ENCODE data around the gene IL4R.

The IL4R gene

DNA sequence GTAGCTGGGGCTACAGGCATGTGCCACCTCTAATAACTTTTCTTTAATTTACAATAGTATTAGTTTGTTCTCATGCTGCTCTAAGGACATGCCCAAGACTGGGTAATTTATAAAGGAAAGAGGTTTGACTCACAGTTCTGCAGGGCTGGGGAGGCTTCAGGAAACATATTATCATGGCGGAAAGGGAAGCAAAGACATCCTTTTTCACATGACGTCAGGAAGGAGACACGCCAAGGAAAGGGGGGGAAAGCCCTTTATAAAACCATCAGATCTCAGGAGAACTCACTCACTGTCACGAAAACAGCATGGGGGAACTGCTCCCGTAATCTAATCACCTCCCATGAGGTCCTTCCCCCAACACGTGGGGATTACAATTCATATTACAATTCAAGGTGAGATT is 18.3 kb downstream of the IL4R start:
- Histone ChIP-seq H3K4me3 (ENCODE audit: low read depth, low read length) (no peak overlapping the region), H3K27me3 (ENCODE audit: control insufficient read depth, insufficient read depth, low read length) (no peaks in the 10 kb centered on the region), H3K4me1 (ENCODE audit: control insufficient read depth, insufficient read depth, low read length) (peaks cover 10% of the 10 kb centered on the region), H3K36me3 (ENCODE audit: control insufficient read depth, insufficient read depth, low read length) (peaks cover 5% of the 10 kb centered on the region; the same call in 1 of the 2 replicates), H3K27ac (ENCODE audit: low read depth, low read length) (no peak overlapping the region), H3K9ac (ENCODE audit: low read depth, low read length) (no peak overlapping the region), H3K9me3 (ENCODE audit: control insufficient read depth, insufficient read depth, low read length) (no peaks in the 10 kb centered on the region)

DNA sequence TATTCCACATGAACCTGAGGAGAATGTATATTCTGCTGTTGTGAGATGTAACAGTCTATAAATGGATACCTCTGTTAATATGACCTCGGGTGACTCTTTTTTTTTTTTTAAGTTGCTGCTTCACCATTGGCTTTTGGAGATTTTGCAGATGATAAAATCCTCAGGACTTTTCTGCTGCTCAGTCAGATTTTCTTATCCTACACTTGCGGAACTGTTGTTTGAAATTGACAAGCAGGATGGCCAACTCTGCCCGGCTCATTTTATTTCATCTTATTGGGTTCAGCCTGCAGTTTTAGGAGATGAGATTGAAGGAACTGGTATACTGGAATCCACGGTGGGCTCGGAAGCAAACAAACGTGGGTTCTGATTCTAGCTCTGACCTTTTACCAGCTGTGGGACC is 19.3 kb downstream of the IL4R start:
- H3K9me3 ChIP-seq (ENCODE audit: control insufficient read depth, insufficient read depth, low read length), result no peaks in the 10 kb centered on the region
- H3K4me1 ChIP-seq (ENCODE audit: control insufficient read depth, insufficient read depth, low read length), result peaks cover 5% of the 10 kb centered on the region; the same call in 1 of the 2 replicates
- no peak overlapping the region for H3K9ac ChIP-seq (ENCODE audit: low read depth, low read length)
- no peaks in the 10 kb centered on the region for H3K27me3 ChIP-seq (ENCODE audit: control insufficient read depth, insufficient read depth, low read length)
- no peak overlapping the region for H3K27ac ChIP-seq (ENCODE audit: low read depth, low read length)
- no peak overlapping the region for H3K4me3 ChIP-seq (ENCODE audit: low read depth, low read length)
- H3K36me3 ChIP-seq (ENCODE audit: control insufficient read depth, insufficient read depth, low read length), result peaks cover 5% of the 10 kb centered on the region; the same call in 1 of the 2 replicates

DNA sequence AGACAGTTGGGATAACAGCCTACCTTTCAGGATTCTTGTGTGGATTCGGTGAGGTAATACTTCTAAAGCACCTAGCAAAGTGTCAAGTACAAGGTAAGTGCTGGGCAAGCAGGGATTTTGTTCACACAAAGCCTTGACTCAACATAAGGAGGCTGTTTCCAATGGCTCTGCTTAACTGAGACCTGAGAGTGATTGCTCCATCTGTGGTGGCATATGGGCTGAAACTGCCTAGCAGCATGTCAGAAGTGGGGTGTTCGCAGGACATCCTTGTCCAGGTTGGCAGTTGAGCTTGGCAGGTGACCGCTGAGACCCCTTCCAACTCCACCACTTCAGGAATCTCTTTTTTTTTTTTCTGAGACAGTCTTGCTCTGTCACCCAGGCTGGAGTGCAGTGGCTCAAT is 19.8 kb downstream of the IL4R start:
- no peak overlapping the region for H3K27ac ChIP-seq (ENCODE audit: low read depth, low read length)
- peaks cover 5% of the 10 kb centered on the region; the same call in 1 of the 2 replicates for H3K36me3 ChIP-seq (ENCODE audit: control insufficient read depth, insufficient read depth, low read length)
- no peaks in the 10 kb centered on the region for H3K9me3 ChIP-seq (ENCODE audit: control insufficient read depth, insufficient read depth, low read length)
- no peaks in the 10 kb centered on the region for H3K27me3 ChIP-seq (ENCODE audit: control insufficient read depth, insufficient read depth, low read length)
- H3K9ac ChIP-seq (ENCODE audit: low read depth, low read length), result no peak overlapping the region
- H3K4me1 ChIP-seq (ENCODE audit: control insufficient read depth, insufficient read depth, low read length), result peaks cover 5% of the 10 kb centered on the region; the same call in 1 of the 2 replicates
- H3K4me3 ChIP-seq (ENCODE audit: low read depth, low read length), result no peak overlapping the region

DNA sequence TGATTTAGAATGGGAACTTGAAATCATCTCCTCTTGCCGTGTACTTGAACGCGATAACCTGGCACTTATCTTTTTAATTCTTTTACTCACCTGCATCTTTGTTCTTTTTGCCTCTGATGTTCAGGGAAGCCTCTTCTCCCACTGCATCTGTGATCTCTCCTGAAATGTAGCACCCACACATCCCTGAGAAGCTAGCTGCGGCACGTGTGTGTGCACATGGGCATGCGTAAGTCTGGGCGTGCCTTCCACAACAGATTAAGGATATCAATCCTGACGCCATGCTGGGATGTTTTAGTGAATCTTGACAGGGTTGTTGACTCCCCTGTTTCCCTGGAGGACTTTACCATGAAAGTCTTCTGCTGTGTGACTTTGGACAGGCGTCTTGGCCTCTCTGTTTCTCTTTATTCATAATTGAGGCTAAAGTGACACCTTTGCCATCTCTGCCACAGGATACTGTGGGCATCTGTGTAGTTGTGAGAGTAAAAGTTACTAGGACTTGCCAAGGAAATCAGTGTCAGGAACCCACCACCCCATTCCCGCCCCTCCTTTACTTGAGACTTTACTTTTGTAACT is 20.5 kb downstream of the IL4R start:
- Histone ChIP-seq H3K27me3 (ENCODE audit: control insufficient read depth, insufficient read depth, low read length) (no peaks in the 10 kb centered on the region), H3K9me3 (ENCODE audit: control insufficient read depth, insufficient read depth, low read length) (no peaks in the 10 kb centered on the region), H3K9ac (ENCODE audit: low read depth, low read length) (no peak overlapping the region), H3K36me3 (ENCODE audit: control insufficient read depth, insufficient read depth, low read length) (peaks cover 5% of the 10 kb centered on the region; the same call in 1 of the 2 replicates), H3K4me3 (ENCODE audit: low read depth, low read length) (no peak overlapping the region), H3K4me1 (ENCODE audit: control insufficient read depth, insufficient read depth, low read length) (peaks cover 5% of the 10 kb centered on the region; the same call in 1 of the 2 replicates), H3K27ac (ENCODE audit: low read depth, low read length) (no peak overlapping the region)

DNA sequence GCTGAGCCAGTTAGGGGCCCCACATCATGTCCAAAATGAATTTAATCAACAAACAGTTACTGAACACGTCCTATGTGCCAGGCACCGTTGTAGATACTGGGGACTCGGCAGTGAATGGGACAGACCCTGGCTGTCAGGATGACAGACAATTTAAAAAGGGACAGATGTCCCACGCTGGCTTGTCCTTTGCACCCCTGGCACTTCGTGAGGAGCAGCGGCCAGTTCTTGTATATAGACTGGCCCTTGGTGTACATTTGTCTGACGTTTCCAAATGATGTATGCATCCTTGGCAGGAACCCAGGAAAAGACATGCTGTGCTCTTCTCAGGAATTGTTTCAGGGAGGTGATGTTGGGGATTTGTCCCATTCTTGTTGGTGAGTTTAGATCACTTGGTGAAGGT is 21.1 kb downstream of the IL4R start:
- Histone ChIP-seq H3K4me1 (ENCODE audit: control insufficient read depth, insufficient read depth, low read length) (peaks cover 5% of the 10 kb centered on the region; the same call in 1 of the 2 replicates), H3K9ac (ENCODE audit: low read depth, low read length) (no peak overlapping the region), H3K27me3 (ENCODE audit: control insufficient read depth, insufficient read depth, low read length) (no peaks in the 10 kb centered on the region), H3K4me3 (ENCODE audit: low read depth, low read length) (no peak overlapping the region), H3K36me3 (ENCODE audit: control insufficient read depth, insufficient read depth, low read length) (peaks cover 5% of the 10 kb centered on the region; the same call in 1 of the 2 replicates), H3K27ac (ENCODE audit: low read depth, low read length) (no peak overlapping the region), H3K9me3 (ENCODE audit: control insufficient read depth, insufficient read depth, low read length) (no peaks in the 10 kb centered on the region)

DNA sequence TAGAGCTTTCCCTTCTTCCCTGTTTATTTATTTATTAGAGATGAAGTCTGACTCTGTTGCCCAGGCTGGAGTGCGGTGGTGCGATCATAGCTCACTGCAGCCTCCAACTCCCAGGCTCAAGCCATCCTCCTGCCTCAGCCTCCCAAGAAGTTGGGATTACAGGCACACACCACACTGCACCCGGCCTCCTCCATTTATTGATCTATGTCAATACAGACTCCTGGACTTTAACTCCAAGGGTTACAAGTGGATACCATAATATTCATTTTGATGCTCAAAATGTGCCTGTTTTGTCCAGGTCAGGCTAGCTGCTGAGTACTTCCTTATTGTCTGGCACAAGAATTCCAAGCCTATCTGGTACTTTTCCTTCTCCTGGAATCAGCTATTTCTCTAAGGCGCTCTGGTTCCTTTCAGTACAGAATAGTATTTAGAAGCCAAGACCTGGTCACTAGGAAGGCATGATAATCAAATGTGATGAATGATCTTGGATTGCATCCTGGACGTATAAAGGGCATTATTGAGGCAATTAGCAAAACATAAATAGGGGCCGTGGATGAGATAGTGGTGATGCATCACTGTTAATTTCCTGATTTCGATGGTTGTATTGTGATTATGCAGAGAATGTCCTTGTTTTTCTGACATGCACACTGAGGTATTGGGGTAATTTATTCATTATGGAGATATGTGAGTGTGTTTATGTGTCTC is 21.7 kb downstream of the IL4R start:
- no peak overlapping the region for H3K9ac ChIP-seq (ENCODE audit: low read depth, low read length)
- H3K9me3 ChIP-seq (ENCODE audit: control insufficient read depth, insufficient read depth, low read length), result no peaks in the 10 kb centered on the region
- peaks cover 5% of the 10 kb centered on the region; the same call in 1 of the 2 replicates for H3K4me1 ChIP-seq (ENCODE audit: control insufficient read depth, insufficient read depth, low read length)
- peaks cover 5% of the 10 kb centered on the region; the same call in 1 of the 2 replicates for H3K36me3 ChIP-seq (ENCODE audit: control insufficient read depth, insufficient read depth, low read length)
- no peaks in the 10 kb centered on the region for H3K27me3 ChIP-seq (ENCODE audit: control insufficient read depth, insufficient read depth, low read length)
- no peak overlapping the region for H3K4me3 ChIP-seq (ENCODE audit: low read depth, low read length)
- no peak overlapping the region for H3K27ac ChIP-seq (ENCODE audit: low read depth, low read length)

DNA sequence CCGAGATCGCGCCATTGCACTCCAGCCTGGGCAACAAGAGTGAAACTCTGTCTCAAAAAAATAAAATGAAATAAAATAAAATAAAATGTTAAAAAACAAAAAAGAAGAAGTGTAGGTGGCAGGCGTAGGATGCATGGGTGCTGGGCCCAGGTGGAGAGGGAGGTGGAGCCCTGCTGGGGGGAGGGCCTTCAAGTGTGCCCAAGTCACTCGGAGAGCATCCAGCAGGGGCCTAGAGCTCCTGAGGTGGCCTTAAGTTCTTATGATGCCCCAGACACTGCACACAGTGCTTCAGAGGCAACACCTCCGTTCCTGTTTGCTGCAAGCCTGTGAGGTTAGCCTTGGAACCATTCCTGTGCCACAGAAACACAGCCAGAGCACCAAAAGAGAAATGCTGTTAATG is 23.2 kb downstream of the IL4R start:
- H3K36me3 ChIP-seq (ENCODE audit: control insufficient read depth, insufficient read depth, low read length), result peaks cover 5% of the 10 kb centered on the region; the same call in 1 of the 2 replicates
- H3K9ac ChIP-seq (ENCODE audit: low read depth, low read length), result no peak overlapping the region
- H3K9me3 ChIP-seq (ENCODE audit: control insufficient read depth, insufficient read depth, low read length), result no peaks in the 10 kb centered on the region
- no peaks in the 10 kb centered on the region for H3K27me3 ChIP-seq (ENCODE audit: control insufficient read depth, insufficient read depth, low read length)
- H3K27ac ChIP-seq (ENCODE audit: low read depth, low read length), result no peak overlapping the region
- no peak overlapping the region for H3K4me3 ChIP-seq (ENCODE audit: low read depth, low read length)
- H3K4me1 ChIP-seq (ENCODE audit: control insufficient read depth, insufficient read depth, low read length), result no peaks in the 10 kb centered on the region; the same call in 1 of the 2 replicates

DNA sequence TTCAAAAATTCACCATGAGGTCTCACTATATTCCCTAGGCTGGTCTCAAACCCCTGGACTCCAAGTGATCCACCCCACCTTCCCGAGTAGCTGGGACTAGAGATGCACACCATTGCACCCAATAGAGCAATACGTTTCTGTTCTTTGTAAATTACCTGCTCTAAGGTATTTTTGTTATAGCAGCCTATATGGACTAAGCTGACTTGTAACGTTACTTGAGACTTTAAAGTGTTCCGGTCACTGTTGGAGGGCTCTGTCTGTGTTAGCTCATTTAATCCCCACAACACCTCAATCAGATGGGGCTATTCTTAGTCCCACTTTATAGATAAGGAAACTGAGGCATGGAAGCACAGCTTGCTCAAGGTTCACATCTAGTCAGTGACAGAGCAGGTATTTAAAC is 25.4 kb downstream of the IL4R start:
- Histone ChIP-seq H3K4me3 (ENCODE audit: low read depth, low read length) (no peak overlapping the region), H3K36me3 (ENCODE audit: control insufficient read depth, insufficient read depth, low read length) (peaks cover 3% of the 10 kb centered on the region; the same call in 1 of the 2 replicates), H3K9me3 (ENCODE audit: control insufficient read depth, insufficient read depth, low read length) (no peaks in the 10 kb centered on the region), H3K27ac (ENCODE audit: low read depth, low read length) (no peak overlapping the region), H3K27me3 (ENCODE audit: control insufficient read depth, insufficient read depth, low read length) (no peaks in the 10 kb centered on the region), H3K4me1 (ENCODE audit: control insufficient read depth, insufficient read depth, low read length) (no peaks in the 10 kb centered on the region), H3K9ac (ENCODE audit: low read depth, low read length) (no peak overlapping the region)

DNA sequence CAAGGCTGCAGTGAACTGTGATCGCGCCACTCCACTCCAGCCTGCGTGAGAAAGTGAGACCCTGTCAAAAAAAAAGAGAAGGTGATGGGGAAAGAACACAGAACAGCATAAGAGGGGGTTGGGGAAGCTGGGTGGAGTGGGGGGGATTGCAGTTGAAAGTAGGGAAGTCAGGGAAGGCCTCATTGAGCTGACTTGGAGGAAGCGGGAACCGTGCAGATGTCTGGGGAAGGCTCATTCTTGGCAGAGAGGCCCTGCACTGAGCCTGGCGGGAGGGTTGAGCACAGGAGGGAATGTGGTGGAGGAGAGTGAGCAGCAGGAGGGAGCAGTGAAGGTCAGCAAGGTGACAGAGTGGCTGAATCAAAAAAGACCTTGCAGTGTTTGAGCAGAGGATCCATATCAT is 26.9 kb downstream of the IL4R start:
- Histone ChIP-seq H3K27ac (ENCODE audit: low read depth, low read length) (no peak overlapping the region), H3K36me3 (ENCODE audit: control insufficient read depth, insufficient read depth, low read length) (peaks cover 4% of the 10 kb centered on the region; the same call in 1 of the 2 replicates), H3K4me1 (ENCODE audit: control insufficient read depth, insufficient read depth, low read length) (no peaks in the 10 kb centered on the region), H3K9me3 (ENCODE audit: control insufficient read depth, insufficient read depth, low read length) (no peaks in the 10 kb centered on the region), H3K9ac (ENCODE audit: low read depth, low read length) (no peak overlapping the region), H3K4me3 (ENCODE audit: low read depth, low read length) (no peak overlapping the region), H3K27me3 (ENCODE audit: control insufficient read depth, insufficient read depth, low read length) (no peaks in the 10 kb centered on the region)

DNA sequence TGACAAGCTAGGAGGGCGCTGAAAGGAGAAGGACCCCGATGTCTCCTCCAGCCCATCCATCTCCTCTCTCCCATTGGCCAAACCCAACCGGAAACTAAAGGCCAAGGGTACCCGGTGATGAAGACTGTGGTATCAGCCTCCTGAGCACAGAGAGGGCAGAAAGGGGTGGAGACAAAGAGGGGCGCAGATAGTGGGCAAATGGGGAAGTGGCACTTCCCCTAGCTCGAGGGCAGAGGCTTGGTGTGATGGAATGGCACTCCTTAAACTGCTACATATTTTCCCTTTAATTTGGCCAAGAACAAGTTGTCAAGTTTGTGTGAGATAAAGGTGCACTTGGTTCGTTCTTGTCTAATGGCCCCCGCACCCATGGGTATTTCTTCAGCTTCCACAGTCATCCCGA is 27.8 kb downstream of the IL4R start:
- Histone ChIP-seq H3K4me1 (ENCODE audit: control insufficient read depth, insufficient read depth, low read length) (no peaks in the 10 kb centered on the region), H3K9me3 (ENCODE audit: control insufficient read depth, insufficient read depth, low read length) (no peaks in the 10 kb centered on the region), H3K36me3 (ENCODE audit: control insufficient read depth, insufficient read depth, low read length) (peaks cover 4% of the 10 kb centered on the region; the same call in 1 of the 2 replicates), H3K4me3 (ENCODE audit: low read depth, low read length) (no peak overlapping the region), H3K27me3 (ENCODE audit: control insufficient read depth, insufficient read depth, low read length) (no peaks in the 10 kb centered on the region), H3K9ac (ENCODE audit: low read depth, low read length) (no peak overlapping the region), H3K27ac (ENCODE audit: low read depth, low read length) (no peak overlapping the region)

DNA sequence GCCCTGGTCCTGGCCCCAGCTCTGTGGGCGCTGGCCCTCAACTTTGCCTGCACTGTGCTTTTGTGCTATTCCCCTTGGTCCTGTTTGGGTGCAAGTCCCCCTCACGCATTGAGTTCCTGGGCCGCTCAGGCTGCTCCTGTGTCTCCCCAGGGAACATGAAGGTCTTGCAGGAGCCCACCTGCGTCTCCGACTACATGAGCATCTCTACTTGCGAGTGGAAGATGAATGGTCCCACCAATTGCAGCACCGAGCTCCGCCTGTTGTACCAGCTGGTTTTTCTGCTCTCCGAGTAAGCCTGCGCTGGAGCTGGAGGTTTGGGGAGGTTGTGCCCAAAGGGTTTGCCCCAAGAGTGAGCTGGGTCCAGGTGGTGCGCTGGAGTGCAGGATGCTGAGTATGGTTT is 28.2 kb downstream of the IL4R start:
- no peak overlapping the region for H3K9ac ChIP-seq (ENCODE audit: low read depth, low read length)
- no peak overlapping the region for H3K27ac ChIP-seq (ENCODE audit: low read depth, low read length)
- no peaks in the 10 kb centered on the region for H3K4me1 ChIP-seq (ENCODE audit: control insufficient read depth, insufficient read depth, low read length)
- H3K27me3 ChIP-seq (ENCODE audit: control insufficient read depth, insufficient read depth, low read length), result no peaks in the 10 kb centered on the region
- H3K36me3 ChIP-seq (ENCODE audit: control insufficient read depth, insufficient read depth, low read length), result peaks cover 4% of the 10 kb centered on the region; the same call in 1 of the 2 replicates
- no peaks in the 10 kb centered on the region for H3K9me3 ChIP-seq (ENCODE audit: control insufficient read depth, insufficient read depth, low read length)
- no peak overlapping the region for H3K4me3 ChIP-seq (ENCODE audit: low read depth, low read length)

Measured in HUES48 (cell line).